ENCODE results near the gene FNDC3B.
A peak's percentile ranks its signal among the peaks of the same experiment; 100 is the strongest.

FNDC3B gene

GRCh38 chr3:172097585-172097984 is 58.2 kb downstream of the FNDC3B start:
- peaks cover 37 to 60% of the 10 kb centered on the region in 2 experiments for H3K4me1 ChIP-seq (ENCODE audit: control insufficient read depth in 1 of 2, insufficient read depth in 1 of 2, low read depth in 1 of 2, low read length in 1 of 2)
- H3K9me3 ChIP-seq = no peaks in the 10 kb centered on the region
- TF ChIP-seq CTCF (IDR thresholded peaks at IDR 0.05) = no peak
- no peak overlapping the region for H3K4me3 ChIP-seq (ENCODE audit: low read depth in 1 of 2, low read length in 1 of 2)
- H3K36me3 ChIP-seq = no peaks in the 10 kb centered on the region
- no peaks in the 10 kb centered on the region for H3K27me3 ChIP-seq
- peak overlapping the region; percentile 69 for H3K27ac ChIP-seq

GRCh38 chr3:172098698-172099494 is 59.5 kb downstream of the FNDC3B start:
- H3K4me1 ChIP-seq (ENCODE audit: control insufficient read depth in 1 of 2, insufficient read depth in 1 of 2, low read depth in 1 of 2, low read length in 1 of 2) = peaks cover 46 to 67% of the 10 kb centered on the region in 2 experiments
- no peak for TF ChIP-seq CTCF (IDR thresholded peaks at IDR 0.05)
- H3K9me3 ChIP-seq = no peaks in the 10 kb centered on the region
- no peak overlapping the region for H3K4me3 ChIP-seq (ENCODE audit: low read depth in 1 of 2, low read length in 1 of 2)
- no peaks in the 10 kb centered on the region for H3K27me3 ChIP-seq
- H3K27ac ChIP-seq = peak overlapping the region; percentile 69
- no peaks in the 10 kb centered on the region for H3K36me3 ChIP-seq

GRCh38 chr3:172099495-172099808 is 60.1 kb downstream of the FNDC3B start:
- H3K4me1 ChIP-seq (ENCODE audit: control insufficient read depth in 1 of 2, insufficient read depth in 1 of 2, low read depth in 1 of 2, low read length in 1 of 2) = peaks cover 48 to 69% of the 10 kb centered on the region in 2 experiments
- no peak for TF ChIP-seq CTCF (IDR thresholded peaks at IDR 0.05)
- peak overlapping the region; percentile 41 for H3K27ac ChIP-seq
- H3K9me3 ChIP-seq = no peaks in the 10 kb centered on the region
- no peaks in the 10 kb centered on the region for H3K27me3 ChIP-seq
- H3K4me3 ChIP-seq (ENCODE audit: low read depth in 1 of 2, low read length in 1 of 2) = no peak overlapping the region
- H3K36me3 ChIP-seq = no peaks in the 10 kb centered on the region

GRCh38 chr3:172100482-172100881 is 61.1 kb downstream of the FNDC3B start:
- H3K36me3 ChIP-seq = no peaks in the 10 kb centered on the region

DNA sequence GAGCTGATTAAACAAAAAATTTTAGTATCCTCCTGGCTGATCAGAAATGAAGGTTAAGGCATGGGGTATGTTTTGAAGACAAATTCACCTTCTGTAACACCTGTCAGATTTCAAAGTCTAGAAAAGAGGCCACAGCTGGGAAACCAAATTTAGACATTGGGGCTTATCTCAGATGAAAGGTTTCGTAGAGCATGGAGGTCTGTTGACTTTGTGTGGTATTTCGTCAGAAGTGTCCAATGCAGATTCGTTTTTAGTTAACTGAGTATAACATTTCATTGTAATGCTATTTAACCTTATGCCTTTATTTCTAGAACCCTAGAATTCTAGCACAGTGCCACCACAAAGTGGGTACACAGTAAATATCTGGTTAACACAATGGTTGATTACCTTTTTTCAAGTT is 61.7 kb downstream of the FNDC3B start:
- no peak overlapping the region for H3K4me3 ChIP-seq (ENCODE audit: low read depth in 1 of 2, low read length in 1 of 2)
- no peaks in the 10 kb centered on the region for H3K36me3 ChIP-seq
- no peaks in the 10 kb centered on the region for H3K9me3 ChIP-seq
- no peak for TF ChIP-seq CTCF (IDR thresholded peaks at IDR 0.05)
- H3K27me3 ChIP-seq = no peaks in the 10 kb centered on the region
- peak overlapping the region; percentile 43 for H3K27ac ChIP-seq
- H3K4me1 ChIP-seq (ENCODE audit: control insufficient read depth in 1 of 2, insufficient read depth in 1 of 2, low read depth in 1 of 2, low read length in 1 of 2) = peaks cover 62 to 71% of the 10 kb centered on the region in 2 experiments

More at GRCh38 chr3:172100482-172100881, 61.1 kb downstream of the FNDC3B start:
- no peaks in the 10 kb centered on the region for H3K27me3 ChIP-seq
- peaks cover 56 to 71% of the 10 kb centered on the region in 2 experiments for H3K4me1 ChIP-seq (ENCODE audit: control insufficient read depth in 1 of 2, insufficient read depth in 1 of 2, low read depth in 1 of 2, low read length in 1 of 2)
- no peak for TF ChIP-seq CTCF (IDR thresholded peaks at IDR 0.05)
- H3K27ac ChIP-seq = no peak overlapping the region
- H3K9me3 ChIP-seq = no peaks in the 10 kb centered on the region
- no peak overlapping the region for H3K4me3 ChIP-seq (ENCODE audit: low read depth in 1 of 2, low read length in 1 of 2)
